SJCRH30 (cell line): ENCODE measurements around the gene ATP6V1B1. TPM values are rescaled to one million over a fixed set of nuclear protein-coding genes. Genes with fewer than 3 reads are reported as not detected.
A peak's percentile ranks its signal among the peaks of the same experiment; 100 is the strongest.

Source experiments
- DNase-seq, 2 experiments: peaks; one replicate each; pipeline ENCODE4 v3.0.0-alpha.2; 2015 to 2020
- H3K27ac ChIP-seq: fragments of 250-450 bp; sonication (Bioruptor Pico); 2 replicates; pipeline ENCODE4 v1.5.1; 2020; ENCODE audit warnings: mild to moderate bottlenecking, moderate library complexity
- H3K27me3 ChIP-seq: fragments of 250-450 bp; sonication (Bioruptor Pico); 2 replicates; pipeline ENCODE4 v1.5.1; 2020; ENCODE audit warnings: mild to moderate bottlenecking, moderate library complexity
- H3K36me3 ChIP-seq: fragments of 250-450 bp; sonication (Bioruptor Pico); 2 replicates; pipeline ENCODE4 v1.5.1; 2020; ENCODE audit warnings: mild to moderate bottlenecking, moderate library complexity
- H3K4me1 ChIP-seq: fragments of 250-450 bp; sonication (Bioruptor Pico); 2 replicates; pipeline ENCODE4 v1.5.1; 2020; ENCODE audit warnings: mild to moderate bottlenecking, moderate library complexity
- H3K4me3 ChIP-seq: fragments of 250-450 bp; sonication (Bioruptor Pico); 2 replicates; pipeline ENCODE4 v1.5.1; 2020; ENCODE audit warnings: mild to moderate bottlenecking, moderate library complexity
- H3K9me3 ChIP-seq: fragments of 250-450 bp; sonication (Bioruptor Pico); replicated peaks from 2 replicates; pipeline ENCODE4 v1.5.1; 2020; ENCODE audit warnings: mild to moderate bottlenecking, moderate library complexity
- total RNA-seq: library from RNA; depleted of rRNA; stranded (reverse); fragments of >200 nt; shearing (Covaris generic); gene quantifications from 2 replicates; pipeline ENCODE4 v1.2.3, GENCODE V29; 2014

The ATP6V1B1 gene
- total RNA-seq, 1 experiment from 2014 or later, result 1.6 TPM

GRCh38 chr2:70975237-70975636 is 39.5 kb downstream of the ATP6V1B1 start:
- no peak overlapping the region for H3K4me3 ChIP-seq
- no peak overlapping the region for H3K27ac ChIP-seq
- no peak for DNase-seq
- no peaks in the 10 kb centered on the region for H3K4me1 ChIP-seq
- no peaks in the 10 kb centered on the region for H3K9me3 ChIP-seq
- no peaks in the 10 kb centered on the region for H3K27me3 ChIP-seq
- H3K36me3 ChIP-seq, result no peaks in the 10 kb centered on the region

- no peaks in the 10 kb centered on the region for H3K27me3 ChIP-seq
- H3K27ac ChIP-seq, result no peak overlapping the region; the same call in 1 of the 2 replicates
- peak overlapping the region; percentile 61 for H3K4me3 ChIP-seq
- no peaks in the 10 kb centered on the region for H3K9me3 ChIP-seq
- no peak for DNase-seq
- H3K4me1 ChIP-seq, result no peaks in the 10 kb centered on the region
- no peaks in the 10 kb centered on the region for H3K36me3 ChIP-seq
Measured at GRCh38 chr2:70977605-70978205, 42.0 kb downstream of the ATP6V1B1 start.

GRCh38 chr2:70978341-70979179 is 42.9 kb downstream of the ATP6V1B1 start, which contains the start of gene ANKRD53:
Gene ANKRD53, plus strand, starts transcription at chr2:70978630. Its CDS starts 16 bp downstream, at chr2:70978646.
- H3K27ac ChIP-seq, result no peak within 1 kb of the TSS; the same call in 1 of the 2 replicates
- peak within 1 kb of the TSS; percentile 61 for H3K4me3 ChIP-seq
- no peaks in the 10 kb centered on the region for H3K9me3 ChIP-seq
- no peak for DNase-seq
- no peaks in the 10 kb centered on the region for H3K4me1 ChIP-seq
- H3K36me3 ChIP-seq, result no peaks in the 10 kb centered on the region
- no peaks in the 10 kb centered on the region for H3K27me3 ChIP-seq

GRCh38 chr2:70979180-70979488 is 43.4 kb downstream of the ATP6V1B1 start:
- Histone ChIP-seq H3K27me3 (no peaks in the 10 kb centered on the region), H3K4me3 (no peak overlapping the region), H3K4me1 (no peaks in the 10 kb centered on the region), H3K27ac (no peak overlapping the region), H3K36me3 (no peaks in the 10 kb centered on the region), H3K9me3 (no peaks in the 10 kb centered on the region)
- no peak for DNase-seq

- H3K27me3 ChIP-seq, result no peaks in the 10 kb centered on the region
- H3K36me3 ChIP-seq, result no peaks in the 10 kb centered on the region
- H3K9me3 ChIP-seq, result no peaks in the 10 kb centered on the region
- no peak overlapping the region for H3K4me3 ChIP-seq
- no peak overlapping the region for H3K27ac ChIP-seq
- no peaks in the 10 kb centered on the region for H3K4me1 ChIP-seq
- no peak for DNase-seq
Measured at GRCh38 chr2:70979626-70980025, 43.9 kb downstream of the ATP6V1B1 start.

GRCh38 chr2:70981421-70981820 is 45.7 kb downstream of the ATP6V1B1 start:
- no peak for DNase-seq
- Histone ChIP-seq H3K4me1 (no peaks in the 10 kb centered on the region), H3K4me3 (no peak overlapping the region), H3K27me3 (no peaks in the 10 kb centered on the region), H3K36me3 (peaks cover 4% of the 10 kb centered on the region), H3K27ac (no peak overlapping the region), H3K9me3 (no peaks in the 10 kb centered on the region)

- no peaks in the 10 kb centered on the region for H3K27me3 ChIP-seq
- H3K4me1 ChIP-seq, result no peaks in the 10 kb centered on the region
- no peak for DNase-seq
- no peak overlapping the region for H3K4me3 ChIP-seq
- no peak overlapping the region for H3K27ac ChIP-seq
- no peaks in the 10 kb centered on the region for H3K9me3 ChIP-seq
- peaks cover 10% of the 10 kb centered on the region for H3K36me3 ChIP-seq
Measured at GRCh38 chr2:70981866-70982810, 46.4 kb downstream of the ATP6V1B1 start.

- Histone ChIP-seq H3K27ac (no peak overlapping the region), H3K9me3 (no peaks in the 10 kb centered on the region), H3K36me3 (peaks cover 18% of the 10 kb centered on the region), H3K27me3 (no peaks in the 10 kb centered on the region), H3K4me1 (no peaks in the 10 kb centered on the region), H3K4me3 (no peak overlapping the region)
- DNase-seq, result no peak
Measured at GRCh38 chr2:70982971-70983370, 47.3 kb downstream of the ATP6V1B1 start.

GRCh38 chr2:70983506-70984227 is 48.0 kb downstream of the ATP6V1B1 start:
- DNase-seq, result no peak
- H3K36me3 ChIP-seq, result peaks cover 20% of the 10 kb centered on the region
- no peaks in the 10 kb centered on the region for H3K9me3 ChIP-seq
- no peaks in the 10 kb centered on the region for H3K4me1 ChIP-seq
- H3K27ac ChIP-seq, result no peak overlapping the region
- no peaks in the 10 kb centered on the region for H3K27me3 ChIP-seq
- no peak overlapping the region for H3K4me3 ChIP-seq

- Histone ChIP-seq H3K27ac (no peak overlapping the region), H3K4me1 (no peaks in the 10 kb centered on the region), H3K9me3 (no peaks in the 10 kb centered on the region), H3K36me3 (peaks cover 25% of the 10 kb centered on the region), H3K27me3 (no peaks in the 10 kb centered on the region), H3K4me3 (no peak overlapping the region)
- no peak for DNase-seq
Measured at GRCh38 chr2:70984228-70984575, 48.5 kb downstream of the ATP6V1B1 start.

- Histone ChIP-seq H3K27ac (no peak overlapping the region), H3K27me3 (no peaks in the 10 kb centered on the region), H3K4me1 (no peaks in the 10 kb centered on the region), H3K4me3 (no peak overlapping the region), H3K36me3 (peaks cover 30% of the 10 kb centered on the region), H3K9me3 (no peaks in the 10 kb centered on the region)
- no peak for DNase-seq
Measured at GRCh38 chr2:70984576-70985282, 49.0 kb downstream of the ATP6V1B1 start.

GRCh38 chr2:70985283-70985688 is 49.6 kb downstream of the ATP6V1B1 start:
- H3K36me3 ChIP-seq, result peaks cover 34% of the 10 kb centered on the region

GRCh38 chr2:70985956-70986355 is 50.3 kb downstream of the ATP6V1B1 start:
- Histone ChIP-seq H3K4me3 (no peak overlapping the region), H3K9me3 (no peaks in the 10 kb centered on the region), H3K27me3 (no peaks in the 10 kb centered on the region), H3K4me1 (no peaks in the 10 kb centered on the region), H3K36me3 (peaks cover 35% of the 10 kb centered on the region), H3K27ac (no peak overlapping the region)
- no peak for DNase-seq

More at GRCh38 chr2:70985283-70985688, 49.6 kb downstream of the ATP6V1B1 start:
- H3K9me3 ChIP-seq, result no peaks in the 10 kb centered on the region
- H3K4me1 ChIP-seq, result no peaks in the 10 kb centered on the region
- H3K4me3 ChIP-seq, result no peak overlapping the region
- no peak for DNase-seq
- no peaks in the 10 kb centered on the region for H3K27me3 ChIP-seq
- no peak overlapping the region for H3K27ac ChIP-seq
